NB4 (cell line): Measurements from ENCODE around the gene RAF1.

Experiments
- CTCF ChIP-seq: IDR thresholded peaks from one replicate; pipeline ENCODE4 v1.5.1; 2012; ENCODE audit warnings: low read depth, low read length
- MAX ChIP-seq: IDR thresholded peaks from 2 replicates; pipeline ENCODE4 v1.6.1; 2011; ENCODE audit warnings: low read depth, low read length
- MYC ChIP-seq: IDR thresholded peaks from 2 replicates; pipeline ENCODE4 v1.6.1; 2011; ENCODE audit warnings: low read depth, low read length
- POLR2A ChIP-seq: IDR thresholded peaks from 2 replicates; pipeline ENCODE4 v1.6.1; 2011; ENCODE audit warnings: mild to moderate bottlenecking; ENCODE audit not compliant: insufficient read length; ENCODE audit errors: extremely low read depth

- no peak for TF ChIP-seq CTCF
- TF ChIP-seq POLR2A = no peak
- TF ChIP-seq MAX = no peak
- no peak for TF ChIP-seq MYC
Observed at GRCh38 chr3:12591997-12592715, 71.8 kb downstream of the RAF1 start.
